Neural cell (in vitro differentiated cells): ENCODE measurements around the gene NUP107. TPM values are rescaled to one million over a fixed set of nuclear protein-coding genes. Genes with fewer than 3 reads are reported as not detected.

Experiments
- H2AFZ ChIP-seq: fragments of 200-600, 300-800 bp; sonication (generic), shearing (Covaris generic); 2 replicates; pipeline ENCODE4 v1.6.0; 2014; ENCODE audit warnings: low read depth, mild to moderate bottlenecking, antibody characterized with exemption, low read length, moderate library complexity
- H3F3A ChIP-seq: fragments of 200-600 bp; shearing (Covaris generic); 2 replicates; pipeline ENCODE4 v1.6.1; 2016; ENCODE audit warnings: mild to moderate bottlenecking, moderate library complexity, mixed read lengths, antibody characterized with exemption, low read length; ENCODE audit not compliant: insufficient read depth, poor library complexity, severe bottlenecking
- H3K27ac ChIP-seq: fragments of 200-600, 300-800 bp; sonication (generic), shearing (Covaris generic); 2 replicates; pipeline ENCODE4 v1.5.1; 2014; ENCODE audit warnings: mild to moderate bottlenecking, low read length, moderate library complexity
- H3K27me3 ChIP-seq: fragments of 300-800, 200-600 bp; sonication (generic), shearing (Covaris generic); 2 replicates; pipeline ENCODE4 v1.6.0; 2014; ENCODE audit warnings: mild to moderate bottlenecking, low read depth, low read length, moderate library complexity; ENCODE audit not compliant: insufficient read depth
- H3K36me3 ChIP-seq: fragments of 300-800, 200-600 bp; sonication (generic), shearing (Covaris generic); 2 replicates; pipeline ENCODE4 v1.5.1; 2014; ENCODE audit warnings: mild to moderate bottlenecking, antibody characterized with exemption, low read length, moderate library complexity; ENCODE audit not compliant: insufficient read depth
- H3K4me2 ChIP-seq: fragments of 300-800, 200-600 bp; sonication (generic), shearing (Covaris generic); 2 replicates; pipeline ENCODE4 v1.6.0; 2014; ENCODE audit warnings: mild to moderate bottlenecking, low read length
- H3K4me3 ChIP-seq: fragments of 300-800, 200-600 bp; sonication (generic), shearing (Covaris generic); 2 replicates; pipeline ENCODE4 v1.5.1; 2014; ENCODE audit warnings: mild to moderate bottlenecking, low read length, moderate library complexity
- H3K79me2 ChIP-seq: fragments of 200-600 bp; shearing (Covaris generic); replicated peaks from 2 replicates; pipeline ENCODE4 v1.6.0; 2014; ENCODE audit warnings: mild to moderate bottlenecking, low read length, moderate library complexity; ENCODE audit not compliant: insufficient read depth
- H3K9ac ChIP-seq: fragments of 300-800, 200-600 bp; sonication (generic), shearing (Covaris generic); 2 replicates; pipeline ENCODE4 v1.6.1; 2016; ENCODE audit warnings: mild to moderate bottlenecking, low read length, mixed read lengths
- H3K9me2 ChIP-seq: fragments of 200-600 bp; shearing (Covaris generic); 2 replicates; pipeline ENCODE4 v1.6.1; 2016; ENCODE audit warnings: mild to moderate bottlenecking, low read length, mixed read lengths; ENCODE audit not compliant: insufficient read depth
- H3K9me3 ChIP-seq: fragments of 200-600, 300-800 bp; sonication (generic), shearing (Covaris generic); 2 replicates; pipeline ENCODE4 v1.6.1; 2016; ENCODE audit warnings: mild to moderate bottlenecking, mixed run types, low read length, moderate library complexity, mixed read lengths
- H4K20me1 ChIP-seq: fragments of 200-600 bp; shearing (Covaris generic); 2 replicates; pipeline ENCODE4 v1.6.1; 2016; ENCODE audit warnings: mild to moderate bottlenecking, mixed run types; ENCODE audit not compliant: insufficient read depth
- CTCF ChIP-seq: fragments of 450-650 bp; IDR thresholded peaks from 2 replicates; pipeline ENCODE4 v1.5.1; 2014; ENCODE audit warnings: antibody characterized with exemption, mild to moderate bottlenecking, moderate library complexity; ENCODE audit not compliant: poor library complexity, severe bottlenecking
- EP300 ChIP-seq: fragments of 450-650 bp; conservative IDR thresholded peaks from 2 replicates; pipeline ENCODE4 v1.6.1; 2014; ENCODE audit warnings: antibody characterized with exemption, mild to moderate bottlenecking, moderate library complexity; ENCODE audit not compliant: poor library complexity, severe bottlenecking
- EZH2 ChIP-seq: fragments of 200-600, 300-800 bp; shearing (Covaris generic), sonication (generic); IDR thresholded peaks from 2 replicates; pipeline ENCODE4 v1.6.1; 2014; ENCODE audit warnings: antibody characterized with exemption, low read length, borderline replicate concordance, mild to moderate bottlenecking; ENCODE audit not compliant: insufficient read depth, poor library complexity, severe bottlenecking
- MXI1 ChIP-seq: fragments of 450-650 bp; conservative IDR thresholded peaks from 2 replicates; pipeline ENCODE4 v1.6.1; 2014; ENCODE audit warnings: antibody characterized with exemption, mild to moderate bottlenecking; ENCODE audit not compliant: poor library complexity, severe bottlenecking
- POLR2AphosphoS5 ChIP-seq: IDR thresholded peaks from 2 replicates; pipeline ENCODE4 v1.6.1; 2012
- RAD21 ChIP-seq: fragments of 450-650 bp; conservative IDR thresholded peaks from 2 replicates; pipeline ENCODE4 v1.6.1; 2014; ENCODE audit warnings: antibody characterized with exemption, mild to moderate bottlenecking, moderate library complexity
- REST ChIP-seq: IDR thresholded peaks from 2 replicates; pipeline ENCODE4 v1.6.1; 2012; ENCODE audit warnings: borderline replicate concordance
- SMC3 ChIP-seq: fragments of 450-650 bp; conservative IDR thresholded peaks from 2 replicates; pipeline ENCODE4 v1.6.1; 2014; ENCODE audit warnings: antibody characterized with exemption, mild to moderate bottlenecking, moderate library complexity; ENCODE audit not compliant: poor library complexity
- TAF1 ChIP-seq: IDR thresholded peaks from 2 replicates; pipeline ENCODE4 v1.6.1; 2012; ENCODE audit warnings: low read depth
- polyA plus RNA-seq: library from polyadenylated mRNA; depleted of rRNA; stranded (reverse); fragments of >200 nt; gene quantifications from 2 replicates; pipeline ENCODE4 v1.2.3, GENCODE V29; 2014

The NUP107 gene
- polyA plus RNA-seq, 1 donor from 2014 or later = 64.1 TPM

GRCh38 chr12:68790081-68790951 is 103.5 kb downstream of the NUP107 start:
- Histone ChIP-seq H3K4me2 (no peak overlapping the region), H3K4me3 (no peak overlapping the region), H4K20me1 (no peaks in the 10 kb centered on the region), H3K36me3 (no peaks in the 10 kb centered on the region), H3K27me3 (no peaks in the 10 kb centered on the region), H3F3A (no peaks in the 10 kb centered on the region), H3K27ac (no peak overlapping the region), H3K9me3 (no peaks in the 10 kb centered on the region), H2AFZ (no peak overlapping the region), H3K9me2 (no peaks in the 10 kb centered on the region), H3K9ac (no peak overlapping the region), H3K79me2 (no peaks in the 10 kb centered on the region)
- no peak for TF ChIP-seq REST
- no peak for TF ChIP-seq RAD21
- no peak for TF ChIP-seq SMC3
- no peak for TF ChIP-seq EP300
- no peak for TF ChIP-seq TAF1
- TF ChIP-seq CTCF = no peak
- no peak for TF ChIP-seq POLR2AphosphoS5
- TF ChIP-seq EZH2 = no peak
- no peak for TF ChIP-seq MXI1

GRCh38 chr12:68790952-68791234 is 104.1 kb downstream of the NUP107 start:
- H3K9me3 ChIP-seq = no peaks in the 10 kb centered on the region

More at GRCh38 chr12:68790952-68791234, 104.1 kb downstream of the NUP107 start:
- Histone ChIP-seq H3K9ac (no peak overlapping the region), H3K9me2 (no peaks in the 10 kb centered on the region), H3K27ac (no peak overlapping the region), H3K79me2 (no peaks in the 10 kb centered on the region), H3K36me3 (no peaks in the 10 kb centered on the region), H2AFZ (no peak overlapping the region), H3K27me3 (no peaks in the 10 kb centered on the region), H4K20me1 (no peaks in the 10 kb centered on the region), H3K4me2 (no peak overlapping the region), H3F3A (no peaks in the 10 kb centered on the region), H3K4me3 (no peak overlapping the region)
- TF ChIP-seq POLR2AphosphoS5 (no peak), EP300 (no peak), SMC3 (no peak), REST (no peak), MXI1 (no peak), CTCF (no peak), TAF1 (no peak), EZH2 (no peak), RAD21 (no peak)
